HepG2 (cell line): ENCODE data around the gene GRB10. TPM values are rescaled to one million over a fixed set of nuclear protein-coding genes. Genes with fewer than 3 reads are reported as not detected.
A peak's percentile ranks its signal among the peaks of the same experiment; 100 is the strongest.

Experiments
- ATM ChIP-seq: fragments of 450-650 bp; IDR thresholded peaks from 2 replicates; pipeline ENCODE4 v1.7.1; 2017; ENCODE audit warnings: mild to moderate bottlenecking, borderline replicate concordance
- CENPX ChIP-seq: sonication (generic); formaldehyde crosslinking; IDR thresholded peaks from 2 replicates; pipeline ENCODE4 v1.9.0; 2021; ENCODE audit warnings: mild to moderate bottlenecking, missing genetic modification reagents, moderate library complexity
- FOXC1 ChIP-seq: sonication (generic); formaldehyde crosslinking; IDR thresholded peaks from 2 replicates; pipeline ENCODE4 v1.8.0; 2022; ENCODE audit warnings: mild to moderate bottlenecking, missing genetic modification reagents, borderline replicate concordance
- FOXM1 ChIP-seq: sonication (generic); formaldehyde crosslinking; IDR thresholded peaks from 2 replicates; pipeline ENCODE4 v1.5.0; 2020; ENCODE audit warnings: missing genetic modification reagents
- FOXO4 ChIP-seq: sonication (generic); formaldehyde crosslinking; conservative IDR thresholded peaks from 2 replicates; pipeline ENCODE4 v1.8.1; 2023; ENCODE audit warnings: missing genetic modification reagents
- HIC2 ChIP-seq: sonication (generic); formaldehyde crosslinking; IDR thresholded peaks from 2 replicates; pipeline ENCODE4 v1.9.0; 2022; ENCODE audit warnings: low read depth, missing genetic modification reagents
- MYC ChIP-seq: sonication (generic); formaldehyde crosslinking; IDR thresholded peaks from 2 replicates; pipeline ENCODE4 v1.9.0; 2021; ENCODE audit warnings: missing genetic modification reagents, borderline replicate concordance
- ONECUT2 ChIP-seq: sonication (generic); formaldehyde crosslinking; IDR thresholded peaks from 2 replicates; pipeline ENCODE4 v1.4.0; 2020; ENCODE audit warnings: missing genetic modification reagents
- SOX13 ChIP-seq, 3 experiments: fragments of 450-650 bp in 1 of 3; sonication (generic) in 1 of 3; formaldehyde crosslinking in 1 of 3; IDR thresholded peaks in 2 of 3; conservative IDR thresholded peaks in 1 of 3; 2 replicates each; pipeline versions ENCODE4 v1.5.0 to v1.6.1; 2016 to 2020; ENCODE audit warnings: antibody characterized with exemption in 1 of 3, mild to moderate bottlenecking in 1 of 3, missing compliant biosample characterization in 1 of 3, missing genetic modification reagents in 1 of 3, moderate library complexity in 1 of 3
- SRSF9 ChIP-seq: fragments of 200-400 bp; formaldehyde crosslinking; IDR thresholded peaks from 2 replicates; pipeline ENCODE4 v1.6.1; 2018; ENCODE audit warnings: borderline replicate concordance, mild to moderate bottlenecking, low read depth, low read length; ENCODE audit not compliant: insufficient read depth, poor library complexity, severe bottlenecking
- ZNF530 ChIP-seq: sonication (generic); formaldehyde crosslinking; IDR thresholded peaks from 2 replicates; pipeline ENCODE4 v1.5.0; 2020; ENCODE audit warnings: low read depth, mild to moderate bottlenecking, missing genetic modification reagents
- ZNF569 ChIP-seq: sonication (generic); formaldehyde crosslinking; IDR thresholded peaks from 2 replicates; pipeline ENCODE4 v1.5.0; 2020; ENCODE audit warnings: mild to moderate bottlenecking, missing genetic modification reagents, moderate library complexity, borderline replicate concordance
- ZNF83 ChIP-seq: sonication (generic); formaldehyde crosslinking; IDR thresholded peaks from 2 replicates; pipeline ENCODE4 v1.4.0; 2020; ENCODE audit warnings: missing genetic modification reagents, mild to moderate bottlenecking, borderline replicate concordance
- polyA plus RNA-seq, 8 experiments: library from polyadenylated mRNA; depleted of rRNA in 3 of 8; stranded (reverse) in 7 of 8; unstranded in 1 of 8; fragments of >200 nt; fragmentation: Illumina TruSeq in 4 of 8; extraction: Trizol in 4 of 8; gene quantifications; 2 replicates each; pipeline versions ENCODE4 v1.2.1 to v1.2.3, GENCODE V29; 2011 to 2016; ENCODE audit warnings: low read depth in 4 of 8, missing spikeins in 1 of 8, mixed read lengths in 1 of 8; ENCODE audit not compliant: insufficient read depth in 1 of 8
- total RNA-seq, 5 experiments: library from RNA; depleted of rRNA; stranded (reverse); fragments of >200 nt; fragmentation: Illumina TruSeq; extraction: Trizol; gene quantifications; 2 replicates each; pipeline ENCODE4 v1.2.3, GENCODE V29; 2016; ENCODE audit warnings: low read depth in 1 of 5
- TF ChIP-seq, protein P1 (sequence below): sonication (generic); formaldehyde crosslinking; IDR thresholded peaks from 2 replicates; pipeline ENCODE4 v1.8.1; 2023; ENCODE audit warnings: mild to moderate bottlenecking, missing genetic modification reagents
- TF ChIP-seq, protein P2 (sequence below): IDR thresholded peaks from 2 replicates; pipeline ENCODE4 v1.6.1; 2016; ENCODE audit warnings: missing compliant biosample characterization, missing genetic modification reagents, borderline replicate concordance
- TF ChIP-seq, protein P3 (sequence below): sonication (generic); formaldehyde crosslinking; IDR thresholded peaks from 2 replicates; pipeline ENCODE4 v1.8.0; 2022; ENCODE audit warnings: missing genetic modification reagents, mild to moderate bottlenecking, moderate library complexity, borderline replicate concordance
- TF ChIP-seq, protein P4 (sequence below): IDR thresholded peaks from 2 replicates; pipeline ENCODE4 v1.6.1; 2016; ENCODE audit warnings: low read depth

GRB10 gene
- total and polyA plus RNA-seq, 2 of the 13 experiments (the other 11 are each of a cell fraction or from before 2014, with no cell fraction given), result 4.0 to 6.8 TPM

DNA sequence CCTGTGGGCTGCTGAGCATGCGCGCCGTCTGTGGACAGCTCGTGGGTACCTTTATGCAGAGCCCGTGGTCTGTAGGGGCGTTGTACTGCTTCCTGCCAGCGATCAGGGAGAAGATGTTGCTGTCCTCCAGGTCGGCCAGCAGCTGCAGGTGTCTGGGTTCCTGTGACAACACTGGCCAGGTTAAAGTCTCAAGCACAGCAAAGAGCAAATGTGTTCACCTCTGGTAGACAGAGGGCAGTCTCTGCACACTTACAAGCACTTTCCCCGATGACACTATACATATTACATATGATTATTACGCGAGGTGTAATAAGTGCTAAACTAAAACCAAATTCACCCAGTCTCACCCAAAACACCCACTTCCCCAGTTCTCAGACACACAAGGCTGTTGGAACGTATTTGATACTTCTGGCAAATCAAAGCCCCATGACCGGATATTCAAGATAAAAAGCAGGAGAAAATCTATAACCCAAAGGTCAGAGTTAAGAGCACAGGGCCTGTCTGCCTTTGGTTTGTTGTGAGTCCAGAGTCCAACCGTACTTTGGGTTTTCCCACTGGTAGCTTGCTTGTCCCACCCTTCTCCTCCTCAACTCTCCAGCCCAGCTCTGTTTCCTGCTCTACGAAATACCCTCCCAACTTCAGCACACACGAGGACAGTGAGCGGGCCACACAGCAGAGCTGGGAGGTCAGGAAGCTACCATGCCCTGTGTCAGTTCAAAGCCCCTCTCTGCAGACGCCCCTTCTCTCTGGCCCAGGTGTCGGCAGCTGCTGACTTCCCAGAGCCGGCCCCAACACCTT is 167.8 kb downstream of the GRB10 start (continued):
- TF ChIP-seq, protein P1, sequence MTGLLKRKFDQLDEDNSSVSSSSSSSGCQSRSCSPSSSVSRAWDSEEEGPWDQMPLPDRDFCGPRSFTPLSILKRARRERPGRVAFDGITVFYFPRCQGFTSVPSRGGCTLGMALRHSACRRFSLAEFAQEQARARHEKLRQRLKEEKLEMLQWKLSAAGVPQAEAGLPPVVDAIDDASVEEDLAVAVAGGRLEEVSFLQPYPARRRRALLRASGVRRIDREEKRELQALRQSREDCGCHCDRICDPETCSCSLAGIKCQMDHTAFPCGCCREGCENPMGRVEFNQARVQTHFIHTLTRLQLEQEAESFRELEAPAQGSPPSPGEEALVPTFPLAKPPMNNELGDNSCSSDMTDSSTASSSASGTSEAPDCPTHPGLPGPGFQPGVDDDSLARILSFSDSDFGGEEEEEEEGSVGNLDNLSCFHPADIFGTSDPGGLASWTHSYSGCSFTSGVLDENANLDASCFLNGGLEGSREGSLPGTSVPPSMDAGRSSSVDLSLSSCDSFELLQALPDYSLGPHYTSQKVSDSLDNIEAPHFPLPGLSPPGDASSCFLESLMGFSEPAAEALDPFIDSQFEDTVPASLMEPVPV (CRISPR knock-in tag), result no peak
- TF ChIP-seq SRSF9 (no peak), ZNF530 (no peak), HIC2 (no peak), ATM (no peak), ONECUT2 (CRISPR knock-in tag) (peak; percentile 56; the same call in 1 of the 2 replicates), ZNF83 (CRISPR knock-in tag) (no peak), SOX13 (IDR thresholded peaks at IDR 0.05) (no peak), SOX13 (CRISPR knock-in tag; conservative IDR thresholded peaks at IDR 0.05 in 1 of 2, IDR thresholded peaks at IDR 0.05 in 1 of 2) (no peak), FOXO4 (CRISPR knock-in tag) (no peak), FOXM1 (CRISPR knock-in tag) (no peak), ZNF569 (CRISPR knock-in tag) (no peak), MYC (no peak; the same call in 1 of the 2 replicates), FOXC1 (no peak), CENPX (no peak)
- TF ChIP-seq, protein P2, sequence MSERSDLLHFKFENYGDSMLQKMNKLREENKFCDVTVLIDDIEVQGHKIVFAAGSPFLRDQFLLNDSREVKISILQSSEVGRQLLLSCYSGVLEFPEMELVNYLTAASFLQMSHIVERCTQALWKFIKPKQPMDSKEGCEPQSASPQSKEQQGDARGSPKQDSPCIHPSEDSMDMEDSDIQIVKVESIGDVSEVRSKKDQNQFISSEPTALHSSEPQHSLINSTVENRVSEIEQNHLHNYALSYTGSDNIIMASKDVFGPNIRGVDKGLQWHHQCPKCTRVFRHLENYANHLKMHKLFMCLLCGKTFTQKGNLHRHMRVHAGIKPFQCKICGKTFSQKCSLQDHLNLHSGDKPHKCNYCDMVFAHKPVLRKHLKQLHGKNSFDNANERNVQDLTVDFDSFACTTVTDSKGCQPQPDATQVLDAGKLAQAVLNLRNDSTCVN (CRISPR knock-in tag), result no peak
- TF ChIP-seq, protein P3, sequence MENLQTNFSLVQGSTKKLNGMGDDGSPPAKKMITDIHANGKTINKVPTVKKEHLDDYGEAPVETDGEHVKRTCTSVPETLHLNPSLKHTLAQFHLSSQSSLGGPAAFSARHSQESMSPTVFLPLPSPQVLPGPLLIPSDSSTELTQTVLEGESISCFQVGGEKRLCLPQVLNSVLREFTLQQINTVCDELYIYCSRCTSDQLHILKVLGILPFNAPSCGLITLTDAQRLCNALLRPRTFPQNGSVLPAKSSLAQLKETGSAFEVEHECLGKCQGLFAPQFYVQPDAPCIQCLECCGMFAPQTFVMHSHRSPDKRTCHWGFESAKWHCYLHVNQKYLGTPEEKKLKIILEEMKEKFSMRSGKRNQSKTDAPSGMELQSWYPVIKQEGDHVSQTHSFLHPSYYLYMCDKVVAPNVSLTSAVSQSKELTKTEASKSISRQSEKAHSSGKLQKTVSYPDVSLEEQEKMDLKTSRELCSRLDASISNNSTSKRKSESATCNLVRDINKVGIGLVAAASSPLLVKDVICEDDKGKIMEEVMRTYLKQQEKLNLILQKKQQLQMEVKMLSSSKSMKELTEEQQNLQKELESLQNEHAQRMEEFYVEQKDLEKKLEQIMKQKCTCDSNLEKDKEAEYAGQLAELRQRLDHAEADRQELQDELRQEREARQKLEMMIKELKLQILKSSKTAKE (CRISPR knock-in tag), result no peak; the same call in 1 of the 2 replicates
- TF ChIP-seq, protein P4, sequence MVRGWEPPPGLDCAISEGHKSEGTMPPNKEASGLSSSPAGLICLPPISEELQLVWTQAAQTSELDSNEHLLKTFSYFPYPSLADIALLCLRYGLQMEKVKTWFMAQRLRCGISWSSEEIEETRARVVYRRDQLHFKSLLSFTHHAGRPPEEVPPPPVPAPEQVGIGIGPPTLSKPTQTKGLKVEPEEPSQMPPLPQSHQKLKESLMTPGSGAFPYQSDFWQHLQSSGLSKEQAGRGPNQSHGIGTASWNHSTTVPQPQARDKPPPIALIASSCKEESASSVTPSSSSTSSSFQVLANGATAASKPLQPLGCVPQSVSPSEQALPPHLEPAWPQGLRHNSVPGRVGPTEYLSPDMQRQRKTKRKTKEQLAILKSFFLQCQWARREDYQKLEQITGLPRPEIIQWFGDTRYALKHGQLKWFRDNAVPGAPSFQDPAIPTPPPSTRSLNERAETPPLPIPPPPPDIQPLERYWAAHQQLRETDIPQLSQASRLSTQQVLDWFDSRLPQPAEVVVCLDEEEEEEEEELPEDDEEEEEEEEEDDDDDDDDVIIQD (CRISPR knock-in tag), result no peak
